Stimulated activated CD8-positive, alpha-beta memory T cell treated with anti-CD3 and anti-CD28 coated beads, Interleukin-7, amount 100 ng/mL, for 24 hours (primary cell): ENCODE data around the gene TRPC6.

ENCODE experiments used
- DNase-seq: peaks from one replicate; pipeline ENCODE4 v3.0.0-alpha.2; 2020; ENCODE audit warnings: low read depth

Gene TRPC6

GRCh38 chr11:101583251-101584128 lies at the start of gene TRPC6:
Gene TRPC6, minus strand, starts transcription at chr11:101584007. Its CDS starts 504 bp downstream, at chr11:101583503.
- no peak for DNase-seq

DNA sequence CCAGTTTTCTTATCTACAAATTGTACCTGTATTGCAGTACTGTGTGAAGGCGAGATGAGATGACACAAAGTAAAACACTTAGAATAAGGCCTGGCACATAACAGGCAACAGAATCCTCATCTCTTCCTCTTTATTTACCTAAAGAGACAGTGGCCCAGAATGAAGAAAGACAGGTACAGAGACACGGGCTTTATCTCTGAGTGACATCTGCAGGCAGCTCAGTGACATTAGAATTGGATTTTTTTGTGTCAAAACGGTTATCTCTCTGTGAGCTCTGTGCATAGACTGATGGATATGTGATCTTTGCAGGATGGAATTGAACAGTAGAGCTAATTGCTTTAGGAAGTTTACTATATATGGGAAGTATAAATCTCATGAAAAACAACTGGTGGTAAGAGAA lies 36.2 kb upstream of the TRPC6 start:
- no peak for DNase-seq

DNA sequence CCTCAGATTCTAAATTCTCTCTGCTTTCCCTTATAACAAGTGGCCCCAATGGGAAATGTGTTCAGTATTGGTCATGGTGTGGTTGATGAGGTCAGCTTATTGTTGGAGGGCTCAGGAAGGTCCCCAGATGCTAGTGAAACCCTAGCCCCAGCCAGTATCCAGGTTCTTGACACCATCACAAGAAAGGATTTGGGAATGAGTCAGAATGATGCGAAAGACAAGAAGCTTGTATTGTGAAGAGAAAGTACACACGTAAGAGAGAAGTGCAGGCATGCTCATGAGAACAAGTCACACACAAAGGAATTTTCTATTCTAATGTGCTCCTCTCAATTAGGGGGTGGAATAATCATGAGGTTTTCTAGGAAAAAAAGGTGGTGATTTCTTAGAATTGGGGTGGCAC lies 34.9 kb upstream of the TRPC6 start:
- DNase-seq: no peak

- DNase-seq: no peak
Observed at GRCh38 chr11:101617735-101618332, 34.0 kb upstream of the TRPC6 start.

DNA sequence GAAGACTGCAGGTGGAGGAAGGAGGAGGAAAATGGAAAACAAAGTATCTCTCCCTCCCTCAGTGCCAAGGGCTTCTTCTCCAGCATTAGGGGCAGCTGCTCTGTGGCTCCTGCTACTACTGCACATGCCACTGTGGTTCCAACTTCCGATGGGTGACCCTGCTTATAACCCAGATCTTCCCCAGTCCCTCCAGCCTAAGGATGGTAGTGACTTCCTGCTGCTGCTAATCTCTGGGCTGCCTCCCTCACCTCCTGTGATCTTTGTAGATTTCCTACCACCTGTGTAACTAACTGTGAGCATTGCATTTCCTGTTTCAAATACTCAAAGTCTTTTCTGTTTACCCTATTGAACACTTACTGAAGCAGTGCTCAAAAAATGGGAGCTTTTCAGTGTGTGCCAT lies 28.7 kb upstream of the TRPC6 start:
- DNase-seq: no peak

DNA sequence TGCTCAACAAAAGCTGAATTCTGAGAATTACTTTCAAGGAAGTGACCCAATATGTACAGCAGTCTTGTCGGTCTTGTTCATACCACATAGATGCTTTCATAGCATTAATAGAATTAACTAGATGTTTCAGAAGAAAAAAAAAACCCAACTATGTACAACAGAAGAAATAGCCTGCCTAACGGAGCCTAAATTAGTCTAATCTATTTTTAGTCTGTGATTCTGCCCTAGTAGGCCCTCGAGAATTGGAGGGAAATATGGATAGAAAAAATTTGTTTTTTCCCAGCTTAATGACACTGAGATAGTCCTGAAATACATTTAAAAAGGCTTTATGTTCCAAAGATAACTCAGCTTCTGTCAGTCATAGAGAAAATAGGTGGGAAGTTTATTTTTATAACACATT lies 17.1 kb upstream of the TRPC6 start:
- DNase-seq: no peak

DNA sequence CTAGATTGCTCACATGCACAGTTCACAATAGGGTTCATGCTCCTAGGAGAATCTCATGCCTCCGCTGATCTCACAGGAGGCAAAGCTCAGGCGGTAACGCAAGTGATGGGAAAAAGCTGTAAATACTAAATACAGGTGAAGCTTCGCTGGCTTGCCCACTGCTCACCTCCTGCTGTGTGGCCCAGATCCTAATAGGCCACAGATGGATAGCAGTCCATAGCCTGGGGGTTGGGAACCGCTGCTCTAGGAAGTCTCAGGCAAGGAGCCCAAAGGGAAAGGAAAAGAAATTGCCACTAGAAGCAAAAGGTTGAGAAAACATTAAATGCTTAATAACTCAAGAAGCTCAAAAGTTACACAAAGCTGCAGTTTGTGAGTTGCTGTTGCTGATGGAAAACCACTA lies 3.2 kb upstream of the TRPC6 start:
- DNase-seq: no peak

DNA sequence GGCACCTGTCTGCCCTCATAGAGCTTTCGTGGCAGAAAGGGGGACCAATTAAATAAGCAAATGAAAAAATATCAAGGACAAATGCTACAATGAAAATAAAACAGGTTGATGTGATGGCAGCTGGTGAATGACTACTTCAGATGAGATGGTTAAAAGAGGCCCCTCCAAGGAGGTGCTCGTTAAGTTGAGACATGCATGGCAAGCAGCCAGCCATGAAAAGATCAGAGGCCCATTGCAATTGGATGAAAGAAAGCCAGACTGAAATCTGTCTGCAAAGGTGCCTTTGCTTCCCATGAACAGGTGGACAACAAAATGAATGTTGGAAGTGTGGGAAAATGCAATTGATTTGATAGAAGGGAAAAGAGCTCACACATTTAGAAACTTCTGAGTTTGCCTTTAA lies 848 bp upstream of the TRPC6 start:
- DNase-seq: no peak

DNA sequence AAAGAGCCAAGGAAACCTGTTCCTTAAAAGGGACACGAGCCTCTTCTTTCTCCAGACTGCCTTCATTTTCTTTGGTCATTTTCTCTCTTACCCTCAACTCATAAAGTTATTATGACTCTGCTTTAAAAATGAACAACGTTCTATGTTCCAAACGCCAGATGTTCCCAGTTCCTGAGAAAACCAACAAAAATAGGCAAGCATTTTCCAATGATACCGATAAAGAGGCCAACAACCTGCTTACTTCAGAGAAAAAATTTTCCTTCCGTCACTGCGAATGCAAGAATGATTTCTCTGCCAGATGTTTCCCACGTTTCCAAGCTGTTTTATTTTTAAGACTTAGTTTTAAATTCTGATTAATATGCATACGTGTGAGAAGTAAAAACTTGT lies 315 bp upstream of the TRPC6 start:
- DNase-seq: no peak

- DNase-seq: no peak
Observed at GRCh38 chr11:101582989-101583250, 887 bp downstream of the TRPC6 start.

DNA sequence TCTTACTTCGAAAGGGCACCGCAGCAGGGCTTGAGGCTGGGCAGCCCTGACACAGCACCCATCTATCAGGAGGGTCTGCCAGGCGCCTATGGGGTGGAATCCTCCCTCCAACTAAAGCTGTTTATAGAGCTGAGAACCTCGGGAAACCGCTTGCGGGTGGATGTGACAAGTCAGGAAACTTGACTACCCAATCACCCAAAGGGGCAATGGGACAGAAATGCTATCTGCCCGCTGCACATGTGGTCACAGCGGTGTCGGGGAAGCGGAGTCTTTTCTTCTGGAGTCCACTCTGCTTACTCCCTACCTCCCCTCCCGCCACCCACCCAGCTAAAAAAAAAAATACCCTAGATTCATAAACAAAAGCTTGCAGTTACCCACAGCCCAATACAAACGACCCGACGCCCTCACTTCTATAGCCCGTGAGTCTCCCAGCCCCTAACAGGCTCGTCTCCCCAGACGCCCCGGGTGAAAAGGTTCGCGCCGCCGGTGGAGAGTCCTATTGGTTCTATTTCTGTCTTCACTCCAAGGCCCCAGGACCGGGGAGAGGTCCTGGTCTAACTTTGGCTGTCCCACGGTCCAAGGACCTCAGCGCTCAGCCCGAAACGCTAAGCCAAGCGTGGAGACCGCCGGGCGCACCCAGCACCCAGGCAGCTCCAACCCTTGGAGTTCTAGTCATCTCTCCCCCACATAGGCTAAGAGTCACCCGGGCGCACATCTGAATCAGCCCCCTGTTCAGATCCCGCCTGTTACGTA lies 1.4 kb downstream of the TRPC6 start:
- DNase-seq: no peak

DNA sequence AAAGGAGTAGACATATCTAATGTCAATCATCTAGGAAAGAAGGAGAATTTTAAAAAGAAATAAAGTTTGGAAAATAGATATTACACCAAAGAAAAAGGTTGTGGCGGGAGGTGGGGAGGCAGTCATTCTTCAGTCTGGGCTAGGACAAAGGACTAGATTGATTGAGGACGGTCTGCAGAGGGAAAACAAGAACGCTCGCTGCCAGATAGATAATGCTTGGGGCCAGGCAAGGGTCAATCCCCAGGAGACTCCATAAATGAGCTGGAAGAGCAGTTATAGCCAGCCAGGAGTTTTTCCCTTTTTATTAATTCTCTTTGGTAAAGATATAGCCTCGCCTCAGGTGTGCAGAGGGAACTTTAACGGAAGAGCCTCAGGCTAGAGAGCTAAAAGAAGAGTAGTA lies 6.3 kb downstream of the TRPC6 start:
- DNase-seq: no peak

GRCh38 chr11:101576456-101576855 lies 7.4 kb downstream of the TRPC6 start:
- no peak for DNase-seq

DNA sequence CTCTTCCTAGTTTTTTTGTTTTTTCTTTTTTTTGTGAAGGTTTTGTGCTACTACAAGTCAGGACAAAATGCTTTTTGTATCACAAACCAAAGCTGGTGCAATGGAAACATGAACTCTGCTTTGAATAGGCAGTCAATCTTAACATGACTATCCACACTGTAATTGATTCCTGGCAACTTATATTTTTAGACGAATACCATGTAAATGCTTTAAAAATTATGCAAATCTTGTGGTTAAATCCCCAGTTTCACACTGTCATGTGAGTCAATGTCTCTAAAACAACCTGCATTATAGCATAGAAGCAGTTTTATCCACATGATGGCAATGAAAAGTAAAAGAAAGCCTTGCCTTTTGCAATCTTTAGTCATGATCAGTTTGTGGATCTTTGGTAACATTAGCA lies 8.9 kb downstream of the TRPC6 start:
- no peak for DNase-seq

- no peak for DNase-seq
Observed at GRCh38 chr11:101567071-101567470, 16.7 kb downstream of the TRPC6 start.

DNA sequence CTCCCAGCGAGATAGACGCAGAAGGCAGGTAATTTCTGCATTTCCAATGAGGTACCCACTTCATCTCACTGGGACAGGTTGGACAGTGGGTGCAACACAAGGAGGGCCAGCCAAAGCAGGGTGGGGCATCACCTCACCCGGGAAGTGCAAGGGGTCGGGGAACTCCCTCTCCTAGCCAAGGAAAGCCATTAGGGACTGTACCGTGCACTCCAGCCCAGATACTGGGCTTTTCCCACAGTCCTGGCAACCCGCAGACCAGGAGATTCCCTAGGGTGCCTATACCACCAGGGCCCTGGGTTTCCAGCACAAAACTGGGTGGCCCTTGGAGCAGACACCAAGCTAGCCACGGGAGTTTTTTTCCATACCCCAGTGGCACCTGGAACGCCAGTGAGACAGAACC lies 17.2 kb downstream of the TRPC6 start:
- DNase-seq: no peak

DNA sequence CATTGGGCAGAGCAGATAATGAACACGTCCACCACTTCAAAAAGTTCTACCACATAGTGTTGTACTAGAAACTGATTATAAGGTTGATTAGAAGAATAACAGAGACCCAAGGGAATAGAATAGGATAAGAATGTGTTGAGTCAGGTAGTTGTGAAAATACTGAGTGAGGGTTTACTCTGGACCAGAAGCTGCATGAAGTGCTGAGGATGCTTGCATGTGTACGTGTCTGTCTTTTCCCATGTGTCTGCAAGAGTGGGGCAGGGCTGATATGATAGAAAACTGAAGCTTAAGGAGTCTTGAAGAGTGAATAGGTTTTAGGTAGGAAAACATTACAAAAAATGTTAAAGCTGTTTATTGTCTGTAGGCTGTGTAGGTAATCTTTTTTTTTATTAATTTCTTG lies 20.6 kb downstream of the TRPC6 start:
- DNase-seq: no peak

GRCh38 chr11:101555366-101555765 lies 28.4 kb downstream of the TRPC6 start:
- no peak for DNase-seq

- DNase-seq: no peak
Observed at GRCh38 chr11:101553891-101554292, 29.9 kb downstream of the TRPC6 start.

- no peak for DNase-seq
Observed at GRCh38 chr11:101552888-101553287, 30.9 kb downstream of the TRPC6 start.

- no peak for DNase-seq
Observed at GRCh38 chr11:101528541-101528940, 55.3 kb downstream of the TRPC6 start.

GRCh38 chr11:101523634-101524260 lies 60.1 kb downstream of the TRPC6 start:
- no peak for DNase-seq

DNA sequence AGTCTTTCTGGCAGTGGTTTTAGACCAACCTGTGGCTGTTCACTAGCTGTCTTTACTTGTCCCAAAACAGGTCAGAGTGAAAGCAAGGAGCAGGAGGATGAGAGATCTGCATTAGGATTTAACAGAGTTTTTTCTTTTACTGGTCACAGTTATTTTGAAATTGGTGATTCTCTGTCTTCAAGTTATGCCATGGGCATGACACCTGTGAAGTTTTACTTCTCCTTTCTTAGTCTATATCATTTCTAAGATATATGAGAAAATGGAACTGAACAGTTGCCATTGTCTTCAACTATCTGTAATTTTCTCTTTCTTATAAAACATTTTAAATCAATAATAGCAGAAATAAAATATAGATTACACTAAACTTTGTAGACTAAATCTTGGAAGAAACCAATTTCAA lies 60.6 kb downstream of the TRPC6 start:
- no peak for DNase-seq
